SJSA1 (cell line): ENCODE data around the gene MAD2L1. TPM values are rescaled to one million over a fixed set of nuclear protein-coding genes. Genes with fewer than 3 reads are reported as not detected.
"Not testable (repeated sequence)": the region's sequence is repeated elsewhere in the genome, so short reads cannot be mapped to it uniquely, and the experiment has no call there.

Source experiments
- DNase-seq, 2 experiments: peaks; one replicate each; pipeline ENCODE4 v3.0.0-alpha.2; 2015 to 2020; ENCODE audit warnings: low spot score in 2 of 2, low read depth in 1 of 2
- H3K27ac ChIP-seq: fragments of 250-450 bp; sonication (Bioruptor Pico); 2 replicates; pipeline ENCODE4 v1.5.1; 2020; ENCODE audit warnings: mild to moderate bottlenecking, moderate library complexity
- H3K27me3 ChIP-seq: fragments of 250-450 bp; sonication (Bioruptor Pico); replicated peaks from 2 replicates; pipeline ENCODE4 v1.5.1; 2020; ENCODE audit warnings: mild to moderate bottlenecking, moderate library complexity
- H3K36me3 ChIP-seq: fragments of 250-450 bp; sonication (Bioruptor Pico); 2 replicates; pipeline ENCODE4 v1.5.1; 2020; ENCODE audit warnings: mild to moderate bottlenecking
- H3K4me1 ChIP-seq: fragments of 250-450 bp; sonication (Bioruptor Pico); replicated peaks from 2 replicates; pipeline ENCODE4 v1.6.1; 2021; ENCODE audit warnings: mild to moderate bottlenecking
- H3K4me3 ChIP-seq: fragments of 250-450 bp; sonication (Bioruptor Pico); 2 replicates; pipeline ENCODE4 v1.5.1; 2020; ENCODE audit warnings: mild to moderate bottlenecking
- H3K9me3 ChIP-seq: fragments of 250-450 bp; sonication (Bioruptor Pico); replicated peaks from 2 replicates; pipeline ENCODE4 v1.5.1; 2020; ENCODE audit warnings: mild to moderate bottlenecking
- total RNA-seq: library from RNA; depleted of rRNA; stranded (reverse); fragments of >200 nt; shearing (Covaris generic); gene quantifications from 2 replicates; pipeline ENCODE4 v1.2.3, GENCODE V29; 2014; rRNA removed

MAD2L1 gene
- 95.6 and 100 TPM in 2 replicates for total RNA-seq

DNA sequence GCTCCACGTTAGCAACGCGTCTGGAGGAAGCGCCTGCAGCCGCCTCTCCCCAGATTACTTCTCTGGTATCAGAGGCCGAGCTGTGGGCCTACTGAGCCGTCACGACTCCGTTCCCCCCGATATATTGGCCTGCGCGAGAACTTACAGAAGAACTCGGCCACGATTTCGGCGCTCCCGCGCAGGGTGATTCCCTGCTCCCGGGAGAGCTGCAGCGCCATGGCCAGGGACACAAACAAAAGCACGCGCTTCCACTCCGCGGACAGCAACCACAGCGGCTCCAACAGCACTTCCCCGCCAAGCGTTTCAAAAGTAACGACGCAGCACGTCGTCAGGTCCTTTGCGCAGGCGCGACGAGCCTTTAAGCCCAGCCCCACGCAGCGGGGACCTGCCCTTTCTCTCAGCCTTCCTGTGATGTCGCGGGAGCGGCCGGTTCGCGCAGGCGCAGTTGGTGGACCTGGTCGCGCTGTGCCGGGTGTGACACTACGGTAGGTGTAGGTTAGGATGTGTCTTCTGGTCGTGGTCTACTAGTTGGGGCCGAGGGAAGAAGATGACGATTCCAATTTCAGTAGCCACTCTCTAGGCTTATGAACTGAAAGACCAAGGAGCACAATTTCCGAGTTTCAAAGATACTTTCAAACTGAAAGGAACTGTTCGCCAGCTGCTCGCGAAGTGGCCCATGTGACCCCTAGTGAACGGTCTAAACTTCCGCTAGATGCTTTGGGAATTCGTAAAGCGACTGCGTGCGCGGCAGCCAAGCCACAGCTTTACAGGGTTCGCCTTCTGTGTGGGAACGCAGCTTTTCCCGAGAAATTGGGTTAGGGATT, at the start of gene MAD2L1:
Gene MAD2L1 (minus strand): TSS at position 332 of the 824 bp plus-strand sequence. CDS start 114 bp downstream, at position 218.
- no peaks in the 10 kb centered on the region for H3K9me3 ChIP-seq
- peak; percentile 98 to 99 for DNase-seq
- H3K27ac ChIP-seq = peak within 1 kb of the TSS; percentile 87
- H3K4me3 ChIP-seq = peak within 1 kb of the TSS; percentile 62
- peaks cover 30% of the 10 kb centered on the region for H3K4me1 ChIP-seq
- H3K27me3 ChIP-seq = no peaks in the 10 kb centered on the region
- H3K36me3 ChIP-seq = peaks cover 39% of the 10 kb centered on the region

DNA sequence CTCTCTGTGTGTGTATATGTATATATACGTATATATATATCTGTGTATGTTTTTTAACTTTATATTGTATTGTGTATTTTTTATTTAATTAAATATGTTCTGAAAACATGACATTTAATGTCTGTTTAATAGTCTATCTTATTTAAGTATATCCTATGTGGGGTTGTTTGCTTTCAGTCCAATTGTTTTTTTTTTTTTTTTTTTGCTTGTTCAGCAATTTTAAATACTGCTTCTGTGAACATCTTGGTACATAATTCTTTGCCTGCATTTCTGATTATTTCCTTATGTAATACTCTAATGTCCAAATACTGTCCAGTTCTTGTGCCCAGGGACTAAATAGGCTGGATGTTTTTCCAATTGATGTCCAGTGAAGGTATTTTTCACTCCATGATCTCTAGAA, 45.1 kb upstream of the MAD2L1 start:
- no peaks in the 10 kb centered on the region for H3K36me3 ChIP-seq
- no peaks in the 10 kb centered on the region for H3K9me3 ChIP-seq
- H3K4me1 ChIP-seq = no peaks in the 10 kb centered on the region

DNA sequence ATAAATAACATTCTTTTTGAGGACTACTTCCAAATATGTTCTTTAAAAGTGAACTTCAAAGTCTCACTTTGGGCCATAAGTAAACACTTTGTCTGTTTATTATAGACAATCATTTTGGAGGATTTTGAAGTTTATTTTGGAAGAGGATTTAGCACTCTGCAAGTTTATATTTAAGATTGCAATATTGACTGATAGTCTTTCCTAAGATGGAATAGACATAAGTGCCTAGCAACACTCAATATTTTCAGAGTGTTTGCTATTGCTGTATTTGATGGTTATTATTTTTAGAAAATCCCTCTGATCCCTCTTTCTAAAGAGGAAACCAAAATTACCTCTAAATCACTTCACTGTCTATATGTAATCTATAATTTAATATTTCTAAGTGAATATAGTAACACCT, 42.8 kb upstream of the MAD2L1 start:
- no peak overlapping the region for H3K27ac ChIP-seq
- no peaks in the 10 kb centered on the region for H3K4me1 ChIP-seq
- no peaks in the 10 kb centered on the region for H3K27me3 ChIP-seq
- no peaks in the 10 kb centered on the region for H3K36me3 ChIP-seq
- no peaks in the 10 kb centered on the region for H3K9me3 ChIP-seq
- no peak overlapping the region for H3K4me3 ChIP-seq
- DNase-seq = no peak

More for the DNA sequence above, 45.1 kb upstream of the MAD2L1 start:
- no peaks in the 10 kb centered on the region for H3K27me3 ChIP-seq
- no peak overlapping the region for H3K4me3 ChIP-seq
- DNase-seq = no peak
- no peak overlapping the region for H3K27ac ChIP-seq

DNA sequence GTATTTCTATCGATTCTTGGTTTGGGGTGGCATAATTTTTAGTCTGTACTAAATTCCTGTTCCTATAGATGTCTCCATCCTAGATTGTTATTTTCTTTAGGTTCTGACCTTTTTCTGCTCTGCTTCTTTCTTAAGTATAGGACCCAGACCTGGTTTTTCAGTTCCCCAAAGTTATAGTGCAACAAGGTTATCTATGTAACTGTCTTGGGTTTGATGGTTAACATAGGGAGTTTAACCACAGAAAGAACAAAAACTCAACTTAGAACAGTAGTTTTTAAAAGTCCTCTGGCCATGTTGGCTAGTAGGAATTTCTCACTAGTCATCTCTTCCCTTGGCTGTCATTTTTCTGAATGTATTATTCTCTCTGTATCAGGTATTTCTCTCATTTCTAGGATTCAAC, 38.8 kb upstream of the MAD2L1 start:
- DNase-seq = no peak
- H3K36me3 ChIP-seq = no peaks in the 10 kb centered on the region
- no peak overlapping the region for H3K27ac ChIP-seq
- no peaks in the 10 kb centered on the region for H3K27me3 ChIP-seq
- no peaks in the 10 kb centered on the region for H3K9me3 ChIP-seq
- H3K4me3 ChIP-seq = no peak overlapping the region
- no peaks in the 10 kb centered on the region for H3K4me1 ChIP-seq

DNA sequence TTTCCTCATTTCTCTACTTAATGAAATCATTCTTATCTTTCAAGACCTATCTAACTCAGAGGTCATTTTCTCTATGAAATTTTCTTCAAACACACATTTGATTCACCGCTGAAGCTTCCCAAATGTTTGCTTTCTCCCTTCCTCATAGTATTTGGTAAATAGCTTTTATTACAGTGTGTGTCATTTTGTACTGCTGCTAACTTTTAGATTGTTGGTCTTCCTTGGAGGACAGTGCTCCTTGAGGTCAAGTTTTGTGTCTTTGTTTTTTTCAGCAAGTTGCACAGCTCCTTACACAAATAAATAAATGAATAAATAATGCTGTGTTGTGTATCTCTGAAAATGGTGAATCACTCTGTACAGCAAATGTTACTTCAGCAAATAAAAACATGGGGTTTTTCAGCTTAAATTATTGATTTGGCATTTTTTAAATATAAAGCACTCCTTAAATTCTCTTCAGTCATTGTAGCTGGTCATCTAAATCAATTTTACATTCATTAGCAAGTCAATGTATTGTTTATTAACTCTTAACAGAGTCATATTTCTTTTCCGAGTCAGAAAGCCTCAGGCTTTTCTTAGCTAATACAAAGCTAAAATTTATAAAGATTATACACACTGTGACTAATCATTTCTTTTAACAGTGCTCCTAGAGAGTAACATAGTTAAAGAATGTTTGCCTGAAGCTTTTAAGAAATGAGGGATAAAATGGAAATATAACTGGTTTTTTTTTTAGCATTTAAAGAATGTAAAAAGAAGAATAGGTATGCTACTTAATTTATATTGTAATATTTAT, 30.1 kb upstream of the MAD2L1 start:
- H3K4me1 ChIP-seq = no peaks in the 10 kb centered on the region
- 0 out of 2 replicates have a peak, but pooled peaks cover 2% of the 10 kb centered on the region for H3K27me3 ChIP-seq
- H3K27ac ChIP-seq = no peak overlapping the region
- no peaks in the 10 kb centered on the region for H3K36me3 ChIP-seq
- no peak overlapping the region for H3K4me3 ChIP-seq
- no peaks in the 10 kb centered on the region for H3K9me3 ChIP-seq
- no peak for DNase-seq

DNA sequence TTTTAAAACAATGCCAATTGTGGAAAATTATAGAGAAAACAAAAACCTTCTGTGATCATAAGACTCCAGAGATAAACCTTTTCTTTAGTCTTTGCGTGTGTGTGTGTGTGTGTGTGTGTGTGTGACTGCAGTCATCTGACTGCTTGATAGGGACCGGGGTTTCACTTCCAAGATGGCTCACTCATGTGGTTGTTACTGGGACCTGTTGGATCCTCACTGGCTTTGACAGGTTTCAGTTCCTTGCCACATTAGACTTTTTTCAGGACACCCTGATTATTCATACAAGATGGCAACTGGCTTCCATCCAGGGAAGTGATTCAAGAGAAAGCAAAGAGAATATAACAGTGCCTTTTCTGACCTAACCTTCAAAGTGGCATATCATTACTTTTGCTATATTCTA, 21.9 kb upstream of the MAD2L1 start:
- Histone ChIP-seq H3K4me3 (no peak overlapping the region), H3K36me3 (no peaks in the 10 kb centered on the region), H3K27ac (no peak overlapping the region), H3K4me1 (no peaks in the 10 kb centered on the region), H3K27me3 (no peaks in the 10 kb centered on the region), H3K9me3 (no peaks in the 10 kb centered on the region)
- DNase-seq = no peak

DNA sequence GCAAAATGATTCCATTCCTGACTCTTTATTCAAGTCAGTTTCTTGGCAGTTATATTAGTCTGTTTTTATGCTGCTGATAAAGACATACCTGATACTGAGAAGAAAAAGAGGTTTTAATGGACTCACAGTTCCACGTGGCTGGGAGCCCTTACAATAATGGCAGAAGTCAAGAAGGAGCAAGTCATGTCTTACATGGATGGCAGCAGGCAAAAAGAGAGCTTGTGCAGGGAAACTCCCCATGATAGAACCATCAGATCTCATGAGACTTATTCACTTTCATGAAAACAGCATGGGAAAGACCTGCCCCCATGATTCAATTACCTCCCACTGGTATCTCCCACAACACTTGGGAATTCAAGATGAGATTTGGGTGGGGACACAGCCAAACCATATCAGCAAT, 21.4 kb upstream of the MAD2L1 start:
- H3K4me3 ChIP-seq, DNase-seq, H3K36me3 ChIP-seq, H3K4me1 ChIP-seq, H3K27ac ChIP-seq, H3K9me3 ChIP-seq, H3K27me3 ChIP-seq: not testable (repeated sequence)

DNA sequence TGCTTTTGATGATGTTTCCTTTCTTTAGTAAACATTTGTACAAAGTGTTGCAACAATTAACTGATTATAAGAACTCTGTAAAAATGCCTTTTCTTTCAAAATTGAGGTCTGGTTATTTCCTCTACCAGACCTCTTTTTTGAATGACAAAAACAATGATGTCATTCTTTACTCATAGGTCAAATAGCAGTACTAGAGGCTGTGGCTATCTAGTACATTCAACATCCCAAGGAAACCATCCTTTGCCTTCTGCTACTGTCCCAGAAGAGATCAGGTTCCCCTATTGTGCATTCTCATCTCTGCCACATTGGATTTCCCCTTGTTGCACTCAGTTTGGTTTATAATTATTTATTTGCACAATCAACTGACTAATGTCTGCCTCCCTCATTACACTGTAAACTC, 19.1 kb upstream of the MAD2L1 start:
- DNase-seq = no peak
- H3K4me1 ChIP-seq = no peaks in the 10 kb centered on the region
- H3K27ac ChIP-seq = no peak overlapping the region
- no peaks in the 10 kb centered on the region for H3K27me3 ChIP-seq
- H3K36me3 ChIP-seq = no peaks in the 10 kb centered on the region
- no peak overlapping the region for H3K4me3 ChIP-seq
- H3K9me3 ChIP-seq = no peaks in the 10 kb centered on the region

DNA sequence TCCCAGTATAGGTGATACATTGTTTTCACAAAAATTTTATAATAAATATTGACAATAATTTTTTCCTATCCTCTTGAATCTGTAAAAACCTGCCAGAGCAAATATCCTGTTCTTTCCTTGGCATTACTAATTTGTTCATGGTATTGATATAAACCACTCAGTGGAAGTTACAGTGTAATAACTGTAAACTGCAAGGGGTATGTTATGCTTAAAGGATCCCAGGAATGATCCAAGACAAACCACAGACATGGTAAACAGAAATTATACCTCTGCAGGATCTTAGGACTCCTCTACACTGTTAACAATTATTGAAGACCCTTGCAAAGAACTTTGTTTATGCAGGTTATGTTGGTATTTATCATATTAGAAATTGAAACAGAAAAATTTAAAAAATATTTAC, 17.7 kb upstream of the MAD2L1 start:
- Histone ChIP-seq H3K36me3 (no peaks in the 10 kb centered on the region), H3K27ac (no peak overlapping the region), H3K4me1 (no peaks in the 10 kb centered on the region), H3K4me3 (no peak overlapping the region), H3K27me3 (no peaks in the 10 kb centered on the region), H3K9me3 (no peaks in the 10 kb centered on the region)
- DNase-seq = no peak

DNA sequence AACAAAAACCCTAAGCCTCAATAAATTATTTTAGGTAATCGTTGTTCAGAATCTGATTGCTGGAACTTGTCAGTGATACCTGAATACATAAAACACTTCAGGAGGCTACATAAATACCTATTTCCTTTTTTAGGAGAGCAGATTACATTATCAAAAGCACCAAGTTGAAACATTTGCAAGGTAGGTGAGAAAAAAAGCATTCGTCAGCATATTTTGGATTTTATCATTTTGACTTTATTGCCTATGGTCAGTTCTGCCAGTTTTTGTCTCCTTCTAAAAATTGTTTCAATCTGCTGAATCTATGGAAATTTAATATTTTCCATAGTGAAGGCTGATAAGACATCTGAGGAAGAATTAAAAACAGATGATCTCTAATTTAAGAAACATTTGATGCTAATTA, 16.5 kb upstream of the MAD2L1 start:
- Histone ChIP-seq H3K27me3 (no peaks in the 10 kb centered on the region), H3K9me3 (no peaks in the 10 kb centered on the region), H3K27ac (no peak overlapping the region), H3K4me1 (no peaks in the 10 kb centered on the region), H3K4me3 (no peak overlapping the region), H3K36me3 (no peaks in the 10 kb centered on the region)
- DNase-seq = no peak

DNA sequence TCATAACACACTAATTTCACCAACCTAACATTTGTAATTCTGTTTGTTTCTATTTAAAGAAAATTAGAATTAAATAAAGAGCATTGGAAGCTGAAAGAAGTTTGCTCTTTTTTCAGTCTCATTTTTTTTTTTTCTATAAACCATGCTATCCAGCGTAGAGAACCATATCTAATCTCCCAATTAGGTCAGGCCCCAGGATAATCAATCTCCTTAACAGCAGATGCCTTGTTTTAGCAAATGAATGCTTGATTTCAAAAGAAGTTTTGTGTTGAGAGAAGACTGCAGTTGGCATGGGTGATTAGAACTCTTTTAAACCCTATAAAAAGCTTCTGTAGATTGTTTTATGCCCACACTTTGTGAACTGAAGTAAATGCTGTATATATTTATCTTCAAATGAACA, 15.6 kb upstream of the MAD2L1 start:
- Histone ChIP-seq H3K27ac (no peak overlapping the region), H3K4me3 (no peak overlapping the region), H3K36me3 (no peaks in the 10 kb centered on the region), H3K27me3 (no peaks in the 10 kb centered on the region), H3K9me3 (no peaks in the 10 kb centered on the region), H3K4me1 (no peaks in the 10 kb centered on the region)
- DNase-seq = no peak

DNA sequence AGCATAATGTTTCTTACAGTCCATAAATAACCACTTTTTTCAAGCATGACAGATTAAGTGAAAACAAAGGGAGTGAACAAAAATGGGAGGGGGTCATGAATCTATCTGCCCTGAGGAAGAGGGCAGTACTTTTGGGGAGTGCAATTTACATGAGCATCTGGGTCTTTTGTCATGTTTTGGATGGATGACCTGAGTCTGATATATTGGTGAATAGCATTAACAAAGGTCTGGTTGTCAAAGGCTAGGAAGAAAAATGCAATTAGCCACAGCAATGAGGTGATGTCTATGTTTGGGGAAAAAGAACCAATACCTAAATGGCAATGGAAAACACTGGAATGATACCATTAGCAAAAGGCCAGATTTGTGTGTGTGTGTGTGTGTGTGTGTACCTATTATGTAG, 15.1 kb upstream of the MAD2L1 start:
- Histone ChIP-seq H3K36me3 (no peaks in the 10 kb centered on the region), H3K4me3 (no peak overlapping the region), H3K27ac (no peak overlapping the region), H3K9me3 (no peaks in the 10 kb centered on the region), H3K4me1 (no peaks in the 10 kb centered on the region), H3K27me3 (no peaks in the 10 kb centered on the region)
- DNase-seq = no peak

DNA sequence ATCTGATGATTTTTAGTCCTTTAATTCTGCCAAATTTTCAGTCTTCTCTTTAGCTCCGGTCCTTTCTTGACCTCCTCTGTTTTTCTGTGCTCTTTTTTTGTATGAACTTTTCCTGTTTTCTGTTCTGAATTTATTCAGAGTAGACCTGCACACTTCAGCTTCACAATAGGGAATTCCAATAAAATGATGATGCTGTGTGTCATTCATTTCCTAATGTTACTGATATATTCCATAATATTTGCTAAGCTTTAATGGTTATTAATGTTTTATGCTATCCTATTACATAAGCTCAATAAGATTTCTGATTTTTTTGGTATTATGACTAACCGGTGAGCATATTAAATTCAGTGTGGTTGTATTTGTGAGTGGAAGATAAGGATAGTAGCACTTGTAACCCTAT, 13.9 kb upstream of the MAD2L1 start:
- Histone ChIP-seq H3K36me3 (no peaks in the 10 kb centered on the region), H3K27ac (no peak overlapping the region), H3K27me3 (no peaks in the 10 kb centered on the region), H3K4me1 (no peaks in the 10 kb centered on the region), H3K4me3 (no peak overlapping the region), H3K9me3 (no peaks in the 10 kb centered on the region)
- no peak for DNase-seq

DNA sequence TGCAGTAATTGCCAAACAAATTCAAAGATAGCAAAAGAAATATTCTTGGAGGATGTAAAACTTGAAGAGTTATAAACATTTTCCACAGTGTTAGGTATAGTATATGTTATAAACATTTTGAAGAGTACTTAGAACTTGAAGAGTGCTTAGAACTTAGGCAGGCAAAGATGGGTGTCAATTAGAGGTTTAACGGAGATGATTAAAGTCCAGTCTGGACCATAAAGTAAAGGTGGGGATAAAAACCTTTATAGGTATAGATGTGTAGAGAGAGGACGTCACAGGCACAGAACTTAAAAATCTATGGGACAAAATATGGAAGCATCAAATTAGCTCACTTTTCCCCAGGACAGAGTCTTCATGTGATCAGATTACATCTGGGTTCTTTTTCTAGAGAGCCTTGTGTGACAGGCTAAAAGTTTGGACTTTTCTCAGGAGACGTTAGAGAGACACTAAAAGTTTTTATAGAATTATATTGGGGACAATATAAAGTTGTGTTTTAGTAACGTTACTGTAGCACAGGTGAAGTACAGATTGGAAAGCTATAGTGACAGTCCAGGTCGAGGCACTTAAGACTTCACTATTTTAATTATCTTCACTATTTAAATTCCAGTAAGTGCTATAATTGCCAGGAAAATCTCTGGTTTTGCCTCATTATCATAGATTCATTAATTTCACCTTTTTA, 13.3 kb upstream of the MAD2L1 start:
- no peak for DNase-seq
- Histone ChIP-seq H3K36me3 (no peaks in the 10 kb centered on the region), H3K4me1 (no peaks in the 10 kb centered on the region), H3K4me3 (no peak overlapping the region), H3K27me3 (no peaks in the 10 kb centered on the region), H3K27ac (no peak overlapping the region), H3K9me3 (no peaks in the 10 kb centered on the region)
